Hematopoietic multipotent progenitor cell treated with erythropoietin and hydrocortisone succinate and interleukin-3 and kit ligand, for 4 days (in vitro differentiated cells): ENCODE data around the gene KIF17.
"Not testable (repeated sequence)": the region's sequence is repeated elsewhere in the genome, so short reads cannot be mapped to it uniquely, and the experiment has no call there.

Experiments
- DNase-seq: peaks from one replicate; pipeline ENCODE4 v3.0.0-alpha.2; 2015

The KIF17 gene

DNA sequence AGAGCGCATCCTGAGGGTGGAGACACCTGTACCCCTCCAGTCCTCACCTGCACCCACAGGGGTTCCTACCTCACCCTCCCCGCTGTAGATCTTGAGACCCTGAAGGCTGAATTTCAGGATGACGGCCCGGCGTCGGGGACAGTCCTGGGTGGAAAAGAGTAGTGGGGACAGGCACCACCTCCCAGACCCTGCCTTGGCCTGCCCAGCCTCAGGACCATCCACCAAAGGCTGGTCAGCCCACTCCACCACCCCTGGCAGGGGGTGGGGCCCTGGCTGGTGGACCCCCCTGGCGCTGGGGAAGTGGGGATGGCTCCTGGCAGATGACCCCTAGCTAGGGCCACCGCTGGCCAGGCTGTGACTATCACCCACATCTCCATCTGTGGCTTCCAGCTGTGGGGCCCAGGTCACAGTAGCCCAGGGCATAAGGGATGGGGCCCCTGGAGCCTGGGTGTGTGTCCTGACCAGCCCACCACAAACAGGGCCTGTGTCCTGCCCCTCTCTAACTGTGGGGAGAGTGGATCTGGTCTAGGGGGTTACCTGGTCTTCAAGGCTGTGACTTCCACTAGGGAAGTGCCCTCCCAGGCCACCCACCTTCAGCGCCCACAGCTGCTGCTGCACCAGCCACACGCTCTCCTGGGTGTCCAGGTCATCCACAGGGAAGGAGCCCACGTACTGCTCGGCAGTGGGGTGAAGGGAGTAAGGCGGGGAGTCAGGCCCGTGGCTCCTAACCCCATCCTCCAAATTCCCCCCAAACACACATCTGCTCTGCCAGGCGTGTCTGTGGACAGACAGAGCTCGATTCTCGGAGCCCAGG is 9.3 kb upstream of the KIF17 start:
- no peak for DNase-seq

GRCh38 chr1:20726118-20726911 is 8.5 kb upstream of the KIF17 start:
- no peak for DNase-seq

GRCh38 chr1:20725189-20726117 is 7.6 kb upstream of the KIF17 start:
- no peak for DNase-seq

GRCh38 chr1:20724364-20725188 is 6.8 kb upstream of the KIF17 start:
- no peak for DNase-seq

- no peak for DNase-seq
Measured at GRCh38 chr1:20723537-20724363, 5.9 kb upstream of the KIF17 start.

- DNase-seq: no peak
Measured at GRCh38 chr1:20723159-20723536, 5.3 kb upstream of the KIF17 start.

DNA sequence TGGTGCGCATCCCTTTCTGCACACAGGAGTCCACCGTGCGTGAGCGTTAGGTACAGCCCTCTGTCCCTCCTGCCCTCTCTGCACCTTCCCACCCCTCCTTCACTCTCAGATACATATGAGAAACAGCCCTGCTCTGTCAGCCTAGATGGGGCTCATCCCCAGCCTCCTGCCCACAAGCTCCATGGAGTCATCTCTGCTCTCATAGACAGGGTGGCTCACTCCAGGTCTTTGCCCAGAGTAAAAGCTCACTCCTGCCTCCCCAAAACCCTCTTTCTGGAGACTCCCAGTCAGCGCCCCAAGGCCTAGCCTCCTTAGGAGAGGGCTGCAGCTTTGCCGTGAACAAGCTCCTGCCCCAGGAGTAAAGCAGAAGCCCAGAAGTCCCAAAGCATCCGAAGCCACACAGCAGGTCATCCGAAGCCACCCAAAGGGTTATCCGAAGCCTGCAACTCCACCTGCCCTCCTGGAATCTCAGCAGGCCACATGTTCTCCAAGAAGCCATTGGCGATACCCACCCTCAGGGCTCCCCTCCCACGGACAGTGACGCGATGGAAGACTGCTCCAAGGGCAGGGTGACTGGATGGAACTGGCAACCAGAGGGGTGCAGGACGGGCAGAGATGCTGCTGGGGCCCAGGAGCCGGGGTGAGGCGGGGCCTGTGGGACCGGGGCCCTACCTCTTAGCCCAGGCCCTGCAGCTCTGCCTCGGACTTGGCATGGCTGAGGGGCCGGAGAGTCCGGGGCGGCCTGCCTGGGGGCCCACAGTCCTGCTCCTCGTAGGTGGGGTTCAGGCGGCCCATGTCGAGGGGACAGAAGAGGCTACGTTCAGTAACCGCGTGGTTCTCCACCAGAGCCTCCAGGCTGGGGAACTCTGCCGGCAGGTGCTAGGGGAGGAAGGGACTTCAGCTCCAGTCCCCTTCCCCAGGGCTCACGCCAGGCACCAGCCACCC is 3.6 kb upstream of the KIF17 start:
- no peak for DNase-seq

DNA sequence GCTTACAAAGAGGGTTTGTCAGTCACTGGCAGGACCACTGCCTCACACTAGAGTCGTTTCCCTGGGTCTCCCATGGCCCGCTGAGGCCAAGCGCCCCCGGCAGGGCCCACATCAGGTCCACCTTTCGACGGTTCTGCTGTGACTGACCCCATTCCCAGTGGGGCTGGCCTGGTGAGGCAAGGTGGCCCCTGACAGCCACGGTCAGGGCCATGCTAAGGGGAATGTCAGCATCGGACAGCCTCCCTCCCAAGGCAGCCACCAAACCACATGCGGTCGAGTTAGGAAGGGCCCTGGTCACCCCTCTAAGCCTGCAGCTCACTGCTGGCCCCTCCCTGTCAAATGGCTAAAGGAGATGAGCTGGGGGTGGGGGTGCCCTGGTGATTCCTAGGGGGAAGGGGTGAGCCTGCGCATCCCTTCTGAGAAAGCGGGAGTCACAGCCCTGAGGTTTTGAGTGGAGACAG is 2.9 kb upstream of the KIF17 start:
- no peak for DNase-seq

- DNase-seq: no peak
Measured at GRCh38 chr1:20719871-20720620, 2.2 kb upstream of the KIF17 start.

- DNase-seq: no peak
Measured at GRCh38 chr1:20719261-20719660, 1.5 kb upstream of the KIF17 start.

DNA sequence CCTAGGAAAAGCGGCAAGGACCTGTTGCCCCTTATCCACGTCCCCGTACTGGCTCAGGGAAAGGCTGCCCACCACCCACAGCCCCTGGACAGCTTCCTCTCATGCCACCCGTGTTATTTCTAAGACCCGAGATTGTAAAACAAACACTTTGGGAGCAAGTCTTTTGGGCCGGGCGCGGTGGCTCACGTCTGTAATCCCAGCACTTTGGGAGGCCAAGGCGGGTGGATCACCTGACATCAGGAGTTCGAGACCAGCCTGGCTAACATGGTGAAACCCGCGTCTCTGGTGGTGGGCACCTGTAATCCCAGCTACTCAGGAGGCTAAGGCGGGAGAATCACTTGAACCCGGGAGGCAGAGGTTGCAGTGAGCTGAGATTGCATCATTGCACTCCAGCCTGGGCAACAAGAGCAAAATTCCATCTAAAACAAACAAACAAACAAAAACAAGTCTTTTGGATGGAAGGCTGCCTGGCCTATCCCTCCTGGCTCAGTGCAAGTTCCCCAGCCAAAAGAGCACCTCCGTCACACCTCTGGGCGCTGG is 606 bp upstream of the KIF17 start:
- not testable (repeated sequence) for DNase-seq

DNA sequence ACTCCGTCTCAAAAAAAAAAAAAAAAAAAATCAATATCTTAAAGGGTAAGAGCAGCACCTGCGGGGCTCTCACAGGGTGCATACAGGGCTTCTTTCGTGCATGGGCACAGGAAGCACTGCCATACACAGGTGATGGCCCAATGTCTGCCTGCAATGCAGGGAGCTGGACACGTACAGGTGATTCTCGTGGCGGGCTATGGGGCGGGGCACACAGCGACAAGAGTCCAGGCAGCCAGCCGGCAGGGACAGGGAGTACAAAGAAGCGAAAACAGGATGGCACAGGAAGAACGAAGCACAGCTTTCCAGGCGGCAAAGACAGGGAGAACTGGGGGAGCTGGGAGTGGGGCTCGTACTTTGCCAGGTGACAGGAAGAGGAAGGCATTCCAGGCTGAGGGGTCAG is 1.6 kb downstream of the KIF17 start:
- no peak for DNase-seq

GRCh38 chr1:20715406-20715805 is 2.4 kb downstream of the KIF17 start:
- DNase-seq: no peak

- DNase-seq: no peak
Measured at GRCh38 chr1:20713440-20713839, 4.4 kb downstream of the KIF17 start.

GRCh38 chr1:20712215-20712577 is 5.6 kb downstream of the KIF17 start:
- DNase-seq: no peak

GRCh38 chr1:20711285-20712214 is 6.3 kb downstream of the KIF17 start:
- DNase-seq: peak; percentile 66

DNA sequence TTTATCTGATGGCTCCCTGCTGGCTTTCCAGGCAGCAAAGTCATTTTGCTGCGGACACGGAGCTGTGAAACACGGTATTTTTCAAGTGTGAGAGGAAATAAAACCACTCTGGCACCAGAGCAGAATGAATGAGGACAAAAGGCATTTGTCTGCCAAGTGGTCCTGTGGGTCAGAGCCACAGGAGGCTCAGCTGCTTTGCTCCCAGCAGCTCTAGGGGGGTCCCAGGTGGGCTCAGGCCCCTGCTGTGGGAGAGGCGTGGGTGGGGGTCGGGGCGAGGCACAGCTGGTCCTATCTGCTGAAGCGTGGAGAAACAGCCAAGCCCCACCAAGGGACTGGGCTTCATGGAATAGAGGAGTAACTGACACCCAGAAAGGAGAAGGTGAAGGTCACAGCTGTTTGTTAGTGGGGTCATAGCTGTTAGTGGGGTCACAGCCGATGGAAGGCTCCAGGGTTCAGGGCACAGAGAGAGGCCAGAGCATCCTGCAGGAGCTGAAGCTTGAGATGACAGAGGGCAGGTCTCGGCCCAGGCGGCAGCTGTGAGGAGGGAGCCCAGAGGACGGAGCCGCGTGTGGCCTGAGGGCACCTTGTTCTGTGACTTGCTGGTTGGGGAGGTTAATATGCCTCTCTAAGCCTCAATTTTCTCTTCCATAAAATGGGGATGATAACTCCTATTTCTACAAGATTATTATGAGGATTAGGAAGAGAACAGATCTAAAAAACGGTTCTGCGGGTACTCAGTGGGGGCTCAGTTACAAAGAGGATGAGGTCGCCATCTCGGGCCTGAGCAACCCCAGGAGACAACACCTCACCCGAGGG is 7.1 kb downstream of the KIF17 start:
- no peak for DNase-seq
